ES-I3 (cell line): Measurements from ENCODE around the gene RNF14.

Source experiments
- H3K36me3 ChIP-seq: 2 replicates; pipeline ENCODE4 v1.6.1; 2013; ENCODE audit warnings: mild to moderate bottlenecking, low read length, control low read depth, moderate library complexity; ENCODE audit not compliant: insufficient read depth
- H3K4me1 ChIP-seq: 2 replicates; pipeline ENCODE4 v1.6.1; 2013; ENCODE audit warnings: mild to moderate bottlenecking, control low read depth, low read length; ENCODE audit not compliant: insufficient read depth
- H3K9ac ChIP-seq: 2 replicates; pipeline ENCODE4 v1.6.1; 2013; ENCODE audit warnings: low read depth, mild to moderate bottlenecking, low read length, moderate library complexity
- H3K9me3 ChIP-seq: 2 replicates; pipeline ENCODE4 v1.6.1; 2013; ENCODE audit warnings: mild to moderate bottlenecking, low read length, moderate library complexity; ENCODE audit not compliant: control insufficient read depth, insufficient read depth

RNF14 gene

DNA sequence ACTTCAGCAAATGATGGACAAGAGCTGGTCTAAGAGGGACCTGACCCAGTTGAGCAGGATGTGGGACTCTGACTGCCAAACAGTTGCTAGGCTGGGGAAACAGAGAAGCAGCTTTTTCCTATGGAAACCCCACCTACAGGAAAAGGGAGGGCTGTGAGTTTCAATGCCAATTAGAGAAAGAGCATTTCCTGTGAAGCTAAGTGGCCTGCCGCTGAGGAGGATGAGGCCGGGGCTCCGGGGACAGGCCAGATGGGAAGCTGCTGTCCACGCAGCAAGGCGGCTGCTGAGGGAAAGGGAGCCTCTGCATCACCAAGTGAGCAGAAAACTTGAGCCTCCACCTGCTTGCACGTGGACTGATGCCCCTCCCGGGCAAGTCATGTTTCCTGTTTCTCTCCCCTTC is 10.8 kb upstream of the RNF14 start, which contains the start of gene PCDH12:
Gene PCDH12, minus strand, starts transcription at position 90 of the 400 bp plus-strand sequence. CDS start 351 bp downstream, outside the sequence.
- Histone ChIP-seq H3K9me3 (no peaks in the 10 kb centered on the region), H3K4me1 (peaks cover 14% of the 10 kb centered on the region; the same call in 1 of the 2 replicates), H3K36me3 (no peaks in the 10 kb centered on the region), H3K9ac (no peak within 1 kb of the TSS)

DNA sequence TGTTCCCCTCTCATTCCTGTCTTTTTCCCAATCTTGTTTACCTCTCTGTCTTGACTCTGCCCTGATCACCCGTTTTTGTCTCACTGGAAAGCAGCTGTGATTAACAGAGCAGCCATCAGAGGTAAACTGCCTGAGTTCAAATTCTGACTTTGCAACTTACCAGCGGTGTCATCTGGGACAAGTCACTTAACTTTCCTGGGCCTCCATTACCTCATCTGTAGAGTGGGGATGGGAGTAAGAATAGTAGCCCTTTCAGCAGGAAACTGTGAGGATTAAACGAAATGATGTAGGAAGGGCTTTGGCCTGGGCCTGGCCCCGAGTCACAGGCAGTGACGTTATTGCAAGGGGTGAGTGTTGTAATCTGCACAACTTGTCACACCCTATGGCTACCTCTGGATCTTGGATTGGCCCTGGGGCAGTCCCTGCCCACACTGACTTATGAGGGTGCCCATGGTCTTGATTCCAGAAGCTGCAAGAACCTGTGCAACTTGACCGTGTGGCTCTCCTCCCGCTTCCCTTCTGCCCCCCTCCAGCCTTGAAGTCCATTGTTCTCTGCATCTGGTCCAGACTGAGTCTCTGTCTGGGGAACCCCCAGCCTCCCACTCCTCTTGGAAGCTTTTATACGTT is 10.2 kb upstream of the RNF14 start:
- no peaks in the 10 kb centered on the region for H3K9me3 ChIP-seq
- peaks cover 14% of the 10 kb centered on the region; the same call in 1 of the 2 replicates for H3K4me1 ChIP-seq
- H3K36me3 ChIP-seq: no peaks in the 10 kb centered on the region
- no peak overlapping the region for H3K9ac ChIP-seq

DNA sequence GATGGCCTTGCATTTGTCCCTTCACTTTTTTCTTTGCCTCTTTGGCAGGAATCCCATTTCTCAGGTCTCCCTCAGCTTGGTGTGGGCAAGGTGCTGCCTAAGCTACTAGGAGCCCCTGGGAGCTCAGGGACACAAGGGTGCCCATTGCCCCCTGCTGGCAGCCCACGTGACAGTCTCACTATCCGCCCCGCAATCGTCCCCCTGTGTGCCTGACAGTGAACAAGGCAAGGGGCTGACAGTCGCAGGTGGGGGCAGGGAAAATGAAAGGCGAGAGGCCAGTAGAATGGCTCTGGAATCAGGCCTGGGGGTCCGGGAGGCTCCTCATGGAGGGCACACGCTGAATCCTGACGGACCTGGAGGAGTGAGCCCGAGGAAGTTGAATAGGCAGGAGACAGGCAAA is 8.9 kb upstream of the RNF14 start:
- peaks cover 14% of the 10 kb centered on the region; the same call in 1 of the 2 replicates for H3K4me1 ChIP-seq
- H3K36me3 ChIP-seq: no peaks in the 10 kb centered on the region
- H3K9ac ChIP-seq: no peak overlapping the region
- H3K9me3 ChIP-seq: no peaks in the 10 kb centered on the region

DNA sequence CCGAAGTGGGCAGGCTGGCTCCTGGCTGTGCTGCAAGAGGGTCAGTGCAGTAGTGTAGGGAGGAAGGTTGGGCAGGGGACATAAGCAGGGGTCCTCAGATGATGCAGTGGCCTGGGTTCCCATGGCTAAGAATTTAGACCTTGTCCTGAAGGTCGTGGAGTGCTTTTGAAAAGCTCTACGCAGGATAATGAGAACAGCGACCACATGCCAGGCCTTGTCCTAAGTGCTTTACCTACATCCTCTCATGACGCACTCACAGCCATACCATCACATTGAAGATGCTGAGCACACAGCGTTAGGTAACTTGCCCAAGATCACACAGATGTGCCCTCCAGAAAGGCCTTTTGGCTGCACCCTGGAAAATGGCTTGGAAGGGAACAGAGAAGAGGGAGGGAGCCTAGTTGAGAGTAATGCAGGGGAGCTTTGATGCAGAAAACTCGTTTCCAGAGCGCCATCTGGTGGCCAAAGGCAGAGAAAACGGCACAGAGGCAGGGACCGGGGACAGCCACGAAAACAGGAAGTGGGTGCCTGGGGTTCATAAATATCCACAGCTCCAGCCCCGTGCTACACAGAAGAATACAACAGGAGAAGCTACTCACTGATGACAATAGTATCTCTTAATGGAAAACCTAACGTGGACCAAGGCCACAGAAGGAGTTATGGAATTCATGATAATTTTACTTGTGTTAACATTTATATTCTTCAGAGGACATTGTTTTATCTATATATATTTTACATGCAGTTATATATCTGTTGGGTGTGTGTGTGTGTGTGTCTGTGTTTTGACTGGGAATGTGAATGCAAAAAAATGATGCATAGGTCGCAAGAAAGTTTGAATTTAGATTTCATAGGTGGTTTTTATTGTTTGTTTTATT is 8.2 kb upstream of the RNF14 start:
- Histone ChIP-seq H3K9ac (no peak overlapping the region), H3K36me3 (no peaks in the 10 kb centered on the region), H3K9me3 (no peaks in the 10 kb centered on the region), H3K4me1 (peaks cover 14% of the 10 kb centered on the region; the same call in 1 of the 2 replicates)

DNA sequence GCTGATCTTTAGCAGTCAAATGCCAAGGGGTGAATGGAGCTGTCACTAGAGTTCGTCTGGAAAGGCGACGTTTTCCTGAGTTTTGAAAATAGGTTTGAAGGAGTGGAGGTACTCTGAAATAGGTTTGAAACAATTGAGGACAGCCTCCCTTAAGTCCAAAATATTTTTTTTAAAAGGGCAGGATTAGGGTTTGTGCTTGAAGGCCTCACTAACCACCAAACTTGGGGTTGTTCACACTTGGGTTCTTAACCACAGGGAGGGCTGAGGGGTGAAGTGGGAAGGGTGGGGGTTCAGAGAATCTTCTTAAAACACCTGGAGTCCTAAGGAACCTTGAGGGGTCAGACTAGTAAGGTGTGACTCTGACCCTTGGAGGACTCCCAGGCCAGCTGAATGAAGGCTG is 7.4 kb upstream of the RNF14 start:
- peaks cover 14% of the 10 kb centered on the region; the same call in 1 of the 2 replicates for H3K4me1 ChIP-seq
- H3K9ac ChIP-seq: no peak overlapping the region

DNA sequence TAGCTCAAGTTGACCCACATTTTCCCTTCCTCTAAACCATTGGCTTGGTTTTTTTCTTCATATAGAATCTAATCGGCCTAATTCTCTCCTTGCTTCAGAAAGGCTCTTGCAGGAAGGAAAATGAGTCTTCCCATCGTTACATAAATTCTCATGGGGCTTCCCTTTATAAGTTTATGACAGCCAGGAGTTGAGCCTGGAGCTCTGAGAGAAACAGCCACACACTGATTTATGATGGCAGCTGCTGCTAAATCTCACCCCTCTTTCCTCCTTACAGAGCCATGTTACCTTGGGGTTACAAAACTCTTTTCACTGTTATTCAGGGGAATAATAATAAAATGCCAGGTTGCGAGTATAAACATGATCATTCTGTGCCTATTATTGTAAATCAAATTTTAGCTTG is 5.2 kb upstream of the RNF14 start:
- Histone ChIP-seq H3K36me3 (no peaks in the 10 kb centered on the region), H3K4me1 (peaks cover 5% of the 10 kb centered on the region; the same call in 1 of the 2 replicates), H3K9ac (no peak overlapping the region), H3K9me3 (no peaks in the 10 kb centered on the region)

More for the DNA sequence above, 7.4 kb upstream of the RNF14 start:
- no peaks in the 10 kb centered on the region for H3K9me3 ChIP-seq
- H3K36me3 ChIP-seq: no peaks in the 10 kb centered on the region

DNA sequence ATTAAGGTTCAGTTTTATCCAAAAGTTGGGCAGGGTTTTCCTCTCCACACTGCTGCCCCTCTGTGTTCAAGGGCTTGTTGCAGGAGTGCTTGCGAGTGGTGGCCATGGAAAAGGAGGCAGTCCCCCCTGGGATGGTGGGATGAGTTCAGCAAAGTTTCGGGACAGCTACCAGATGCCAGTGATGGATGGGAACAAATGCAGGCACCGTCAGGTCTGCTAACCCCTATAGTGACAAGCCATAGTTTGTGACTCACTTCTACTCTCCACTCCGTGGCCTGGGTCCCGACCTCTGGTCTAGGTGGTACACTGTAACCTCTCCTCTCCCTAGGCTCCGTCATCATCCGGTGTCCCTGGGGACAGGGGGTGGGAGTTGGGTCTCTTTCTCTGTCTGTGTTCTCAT is 3.8 kb upstream of the RNF14 start:
- no peaks in the 10 kb centered on the region for H3K9me3 ChIP-seq
- H3K9ac ChIP-seq: no peak overlapping the region
- no peaks in the 10 kb centered on the region for H3K36me3 ChIP-seq
- H3K4me1 ChIP-seq: peaks cover 6% of the 10 kb centered on the region

DNA sequence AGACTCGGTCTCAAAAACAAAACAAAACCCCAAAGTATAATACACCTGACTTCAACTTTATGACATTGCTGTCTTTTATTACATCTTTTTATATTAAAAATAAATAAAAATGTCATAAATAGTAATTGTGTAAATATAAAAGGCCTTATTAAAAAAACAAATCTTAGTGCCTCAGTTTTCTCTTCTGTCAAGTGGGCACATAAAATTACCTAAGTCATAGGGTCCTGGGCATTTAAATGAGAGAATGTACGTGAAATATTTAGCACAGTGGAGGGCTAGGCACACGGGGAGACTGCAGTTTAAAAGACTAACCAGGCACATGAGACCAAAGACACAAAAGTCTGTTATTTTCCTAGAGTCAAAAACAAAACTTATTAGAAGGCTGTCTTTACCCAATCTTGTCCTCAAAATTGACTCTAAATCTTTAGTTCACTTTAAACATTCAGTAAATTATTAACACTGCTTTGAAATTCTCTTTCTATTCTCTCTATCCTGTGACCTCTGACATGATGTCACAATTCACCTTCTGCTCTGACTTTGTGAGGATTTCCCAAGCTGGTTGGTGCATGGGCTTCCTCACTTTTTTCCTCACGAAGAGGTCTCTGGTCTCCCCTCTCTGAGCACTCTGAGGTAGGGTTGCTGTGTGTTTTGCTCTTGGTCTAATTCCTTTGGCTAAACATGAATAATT is 2.5 kb upstream of the RNF14 start:
- Histone ChIP-seq H3K9me3 (no peaks in the 10 kb centered on the region), H3K36me3 (no peaks in the 10 kb centered on the region), H3K9ac (no peak overlapping the region), H3K4me1 (peaks cover 9% of the 10 kb centered on the region)

DNA sequence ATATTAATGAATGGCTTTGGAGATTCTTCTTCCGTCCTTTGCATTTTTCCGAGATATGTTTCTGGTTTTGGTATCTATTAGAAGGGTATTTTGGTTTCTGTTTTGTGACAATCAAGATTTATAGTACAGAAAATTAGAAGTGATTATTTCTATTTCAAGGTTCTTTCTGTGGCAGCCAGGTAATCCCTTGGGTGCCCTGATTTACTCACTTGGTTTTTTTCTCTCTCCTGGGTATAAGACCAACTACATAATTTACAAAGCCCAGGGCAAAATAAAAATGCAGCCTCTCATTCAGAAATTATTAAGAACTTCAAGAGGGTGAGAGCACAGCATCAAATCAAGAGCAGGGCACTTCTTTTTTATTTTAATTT is 2.0 kb upstream of the RNF14 start:
- Histone ChIP-seq H3K4me1 (peaks cover 9% of the 10 kb centered on the region), H3K36me3 (no peaks in the 10 kb centered on the region), H3K9me3 (no peaks in the 10 kb centered on the region), H3K9ac (no peak overlapping the region)

DNA sequence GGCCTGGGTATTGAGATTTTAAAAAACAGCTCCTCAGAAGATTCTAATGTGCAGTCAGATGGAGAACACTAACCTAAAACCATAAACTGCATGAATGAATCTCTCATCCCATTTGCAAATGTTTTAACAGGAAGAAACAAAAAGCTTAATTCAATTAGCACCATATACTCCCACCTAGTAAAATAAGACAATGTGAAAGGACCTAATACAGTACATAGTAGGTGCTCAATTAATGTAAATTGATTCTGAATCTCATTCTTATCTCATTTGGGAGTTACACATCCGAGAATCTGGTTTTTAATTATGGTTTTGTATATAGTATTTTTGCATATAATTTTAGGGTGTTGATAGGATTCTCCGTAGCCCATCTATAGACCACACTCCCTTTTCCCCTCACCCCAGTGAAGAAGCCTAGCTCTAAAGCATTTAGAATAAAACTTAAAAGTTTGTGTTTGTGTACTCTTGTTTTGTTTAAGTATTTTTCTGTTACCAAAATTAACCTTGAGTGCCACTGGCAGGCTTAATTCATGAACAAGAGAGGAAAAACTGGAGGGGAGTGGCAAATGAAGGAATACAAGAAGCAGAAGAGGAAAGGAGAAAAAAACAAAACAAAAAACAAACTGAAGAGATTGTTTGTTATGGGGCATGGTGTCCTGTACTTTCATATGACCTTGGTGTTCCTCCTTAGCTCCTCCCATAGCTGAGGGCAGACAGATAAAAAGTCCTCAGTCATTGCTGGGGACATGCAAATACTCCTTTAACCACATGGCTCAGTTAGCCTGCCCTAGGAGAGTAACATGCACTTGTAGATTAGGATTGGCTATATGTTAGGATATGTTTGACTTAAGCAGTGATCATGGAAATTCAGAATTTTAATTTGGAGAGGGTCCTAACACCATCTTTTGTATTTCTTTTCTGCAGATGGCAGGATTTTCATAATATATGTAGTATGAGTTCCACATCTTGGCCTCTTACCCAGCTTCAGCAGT is 1.2 kb downstream of the RNF14 start:
- peaks cover 8% of the 10 kb centered on the region; the same call in 1 of the 2 replicates for H3K36me3 ChIP-seq
- no peaks in the 10 kb centered on the region for H3K9me3 ChIP-seq
- peaks cover 9% of the 10 kb centered on the region for H3K4me1 ChIP-seq
- H3K9ac ChIP-seq: peak overlapping the region; percentile 79

DNA sequence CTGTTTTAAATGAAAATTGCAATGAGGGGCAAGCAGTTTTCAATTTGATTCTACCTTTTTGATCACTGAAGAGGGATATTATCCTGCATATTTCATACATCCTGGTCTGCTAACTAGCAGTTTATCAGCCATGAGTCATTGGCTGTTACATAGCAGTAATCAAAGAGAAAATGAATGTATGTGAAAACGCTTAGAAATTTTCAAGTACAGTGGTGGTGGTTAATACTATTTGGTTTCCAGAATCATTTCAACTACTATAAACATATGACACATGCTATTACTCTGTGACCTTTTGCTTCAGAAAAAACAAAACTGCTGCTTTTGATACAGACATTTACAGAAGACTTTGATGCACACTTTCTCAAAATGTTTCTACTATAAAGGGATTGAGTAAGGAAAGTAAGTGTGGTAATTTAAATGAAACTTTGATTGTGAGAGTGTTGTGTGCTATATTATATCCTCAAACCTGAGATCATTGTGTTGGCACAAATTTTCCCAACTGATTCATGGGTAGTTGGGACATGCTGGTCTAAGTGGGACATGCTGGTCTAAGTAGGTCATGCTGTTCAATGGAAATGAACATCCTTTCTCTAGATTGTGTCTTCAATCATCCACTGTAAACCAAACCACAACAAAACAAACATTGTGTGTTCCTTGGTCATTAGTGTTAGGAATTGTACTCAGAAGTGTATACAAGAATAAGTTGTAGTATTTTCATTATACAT is 5.1 kb downstream of the RNF14 start:
- H3K36me3 ChIP-seq: peaks cover 11% of the 10 kb centered on the region
- H3K9ac ChIP-seq: no peak overlapping the region
- peaks cover 9% of the 10 kb centered on the region for H3K4me1 ChIP-seq
- H3K9me3 ChIP-seq: no peaks in the 10 kb centered on the region

DNA sequence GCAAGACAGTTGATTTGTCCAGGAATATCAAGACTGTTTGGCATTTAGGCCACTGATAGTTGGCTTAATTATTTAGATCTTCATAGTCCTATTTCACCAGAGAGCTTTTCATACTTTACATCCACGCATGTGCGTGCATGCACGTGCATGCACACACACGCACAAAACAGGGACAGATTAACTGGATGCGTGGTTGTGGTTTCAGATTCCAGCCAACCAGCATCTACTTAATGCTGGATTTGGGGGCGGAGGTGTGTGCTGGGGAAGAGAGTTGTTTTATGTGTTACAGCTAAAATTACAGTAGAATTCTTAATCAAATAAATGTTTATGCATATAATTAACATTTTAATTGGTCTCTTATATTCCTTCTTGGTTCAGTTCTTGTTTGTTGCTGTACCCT is 7.3 kb downstream of the RNF14 start:
- no peaks in the 10 kb centered on the region for H3K4me1 ChIP-seq
- no peaks in the 10 kb centered on the region for H3K9me3 ChIP-seq
- H3K36me3 ChIP-seq: peaks cover 17% of the 10 kb centered on the region
- no peak overlapping the region for H3K9ac ChIP-seq

DNA sequence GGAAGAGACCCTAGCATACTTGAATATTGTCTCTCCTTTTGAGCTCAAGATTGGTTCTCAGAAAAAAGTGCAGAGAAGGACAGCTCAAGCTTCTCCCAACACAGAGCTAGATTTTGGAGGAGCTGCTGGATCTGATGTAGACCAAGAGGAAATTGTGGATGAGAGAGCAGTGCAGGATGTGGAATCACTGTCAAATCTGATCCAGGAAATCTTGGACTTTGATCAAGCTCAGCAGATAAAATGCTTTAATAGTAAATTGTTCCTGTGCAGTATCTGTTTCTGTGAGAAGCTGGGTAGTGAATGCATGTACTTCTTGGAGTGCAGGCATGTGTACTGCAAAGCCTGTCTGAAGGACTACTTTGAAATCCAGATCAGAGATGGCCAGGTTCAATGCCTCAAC is 9.5 kb downstream of the RNF14 start:
- no peaks in the 10 kb centered on the region for H3K9me3 ChIP-seq
- H3K36me3 ChIP-seq: peaks cover 17% of the 10 kb centered on the region
- no peaks in the 10 kb centered on the region for H3K4me1 ChIP-seq
- H3K9ac ChIP-seq: no peak overlapping the region
